HepG2 (cell line): ENCODE measurements around the gene ARMH1. TPM values are rescaled to one million over a fixed set of nuclear protein-coding genes. Genes with fewer than 3 reads are reported as not detected.

Experiments
- ATAC-seq: fragments of 200-7000 bp; cut with Tn5 transposase; 3 replicates; pipeline ENCODE4 v1.9.1; 2020; ENCODE audit warnings: mild to moderate bottlenecking, moderate library complexity
- BruUV-seq: library from RNA; stranded (reverse); fragments of 400-500 nt; replicated peaks from 2 replicates; lab custom pipeline; 2021; lab: Mats Ljungman, UMichigan
- CTCF ChIA-PET: fragments of 300-600 bp; formaldehyde crosslinking; extraction: SDS; loops from one replicate; lab custom pipeline; 2021; ENCODE audit warnings: low total read pairs, inconsistent platforms, low intra/inter-chr PET ratio; lab: Yijun Ruan, JAX
- POLR2A ChIA-PET: fragments of 350-600 bp; sonication (Branson Sonifier 250); formaldehyde crosslinking; loops from one replicate; lab custom pipeline; 2020; ENCODE audit warnings: antibody characterized with exemption, inconsistent platforms; lab: Yijun Ruan, JAX
- DNase-seq: peaks from one replicate; pipeline ENCODE4 v3.0.0-alpha.2; 2015; ENCODE audit warnings: low spot score
- FAIRE-seq: peaks from 3 replicates; lab custom pipeline; 2011; peaks lifted over from hg19 to GRCh38; lab: Jason Lieb, UNC
- H2AFZ ChIP-seq: one replicate; pipeline ENCODE4 v1.6.1; 2011; ENCODE audit warnings: low read length, inconsistent platforms
- H3K27ac ChIP-seq: fragments of 300-600 bp; 3 replicates; pipeline ENCODE4 v1.8.0; 2011; ENCODE audit warnings: mixed run types, mild to moderate bottlenecking, mixed read lengths, low read length, inconsistent platforms; ENCODE audit not compliant: insufficient read depth; ENCODE audit errors: extremely low read length
- H3K27me3 ChIP-seq, 2 experiments: fragments of 200-600 bp in 1 of 2; 2 replicates in 1 of 2; 3 replicates in 1 of 2; pipeline versions ENCODE4 v1.6.0 to v1.8.0; 2011; ENCODE audit warnings: low read length in 2 of 2, mild to moderate bottlenecking in 2 of 2, moderate library complexity in 2 of 2, inconsistent platforms in 1 of 2; ENCODE audit not compliant: insufficient read depth in 2 of 2, control insufficient read depth in 1 of 2
- H3K36me3 ChIP-seq, 2 experiments: fragments of 200-600 bp in 1 of 2; replicated peaks in 1 of 2; 2 replicates in 1 of 2; 3 replicates in 1 of 2; pipeline versions ENCODE4 v1.5.1 to v1.8.0; 2011; ENCODE audit warnings: low read length in 2 of 2, inconsistent platforms in 1 of 2; ENCODE audit not compliant: insufficient read depth in 2 of 2, control insufficient read depth in 1 of 2
- H3K4me1 ChIP-seq: 2 replicates; pipeline ENCODE4 v1.5.1; 2012; ENCODE audit warnings: low read length, inconsistent platforms; ENCODE audit not compliant: insufficient read depth
- H3K4me2 ChIP-seq: 2 replicates; pipeline ENCODE4 v1.6.0; 2011; ENCODE audit warnings: low read depth, low read length, inconsistent platforms
- H3K4me3 ChIP-seq, 3 experiments: fragments of 200-600 bp in 1 of 3; sonication (generic), shearing (Covaris generic) in 1 of 3; replicated peaks in 1 of 3; 2 replicates each; pipeline ENCODE4 v1.5.1; 2011 to 2016; ENCODE audit warnings: low read length in 3 of 3, inconsistent platforms in 2 of 3, low read depth in 2 of 3, mild to moderate bottlenecking in 2 of 3, control low read depth in 1 of 3, mixed read lengths in 1 of 3; ENCODE audit not compliant: insufficient read depth in 1 of 3
- H3K79me2 ChIP-seq: one replicate; pipeline ENCODE4 v1.6.1; 2011; ENCODE audit warnings: low read length, inconsistent platforms; ENCODE audit not compliant: insufficient read depth
- H3K9ac ChIP-seq: 2 replicates; pipeline ENCODE4 v1.6.0; 2011; ENCODE audit warnings: mild to moderate bottlenecking, low read depth, low read length, inconsistent platforms; ENCODE audit not compliant: insufficient read depth
- H3K9me3 ChIP-seq: 2 replicates; pipeline ENCODE4 v1.5.1; 2012; ENCODE audit warnings: mild to moderate bottlenecking, low read length
- H4K20me1 ChIP-seq: 2 replicates; pipeline ENCODE4 v1.6.0; 2011; ENCODE audit warnings: inconsistent platforms, mild to moderate bottlenecking, low read length, moderate library complexity; ENCODE audit not compliant: insufficient read depth
- HOXD1 ChIP-seq: sonication (generic); formaldehyde crosslinking; IDR thresholded peaks from 2 replicates; pipeline ENCODE4 v1.5.0; 2020; ENCODE audit warnings: missing genetic modification reagents
- KDM2A ChIP-seq: sonication (generic); formaldehyde crosslinking; IDR thresholded peaks from 2 replicates; pipeline ENCODE4 v1.4.0; 2020; ENCODE audit warnings: low read depth, missing genetic modification reagents, borderline replicate concordance
- MATR3 ChIP-seq: sonication (generic); formaldehyde crosslinking; IDR thresholded peaks from 2 replicates; pipeline ENCODE4 v1.4.0; 2020; ENCODE audit warnings: missing genetic modification reagents
- MAX ChIP-seq: IDR thresholded peaks from 2 replicates; pipeline ENCODE4 v1.6.1; 2012; ENCODE audit warnings: inconsistent platforms
- MIER3 ChIP-seq: IDR thresholded peaks from 2 replicates; pipeline ENCODE4 v1.6.1; 2016; ENCODE audit warnings: missing compliant biosample characterization, borderline replicate concordance
- PLRG1 ChIP-seq: fragments of 450-650 bp; conservative IDR thresholded peaks from 2 replicates; pipeline ENCODE4 v1.6.1; 2016
- RFXANK ChIP-seq: IDR thresholded peaks from 2 replicates; pipeline ENCODE4 v1.6.1; 2016
- SP140L ChIP-seq: sonication (generic); formaldehyde crosslinking; IDR thresholded peaks from 2 replicates; pipeline ENCODE4 v1.4.0; 2020; ENCODE audit warnings: missing genetic modification reagents, borderline replicate concordance
- ZFP36L2 ChIP-seq: sonication (generic); formaldehyde crosslinking; IDR thresholded peaks from 2 replicates; pipeline ENCODE4 v1.4.0; 2020; ENCODE audit warnings: missing genetic modification reagents
- ZFP91 ChIP-seq: sonication (generic); formaldehyde crosslinking; IDR thresholded peaks from 2 replicates; pipeline ENCODE4 v1.9.0; 2022; ENCODE audit warnings: missing genetic modification reagents, mild to moderate bottlenecking, borderline replicate concordance
- ZNF143 ChIP-seq: sonication (generic); formaldehyde crosslinking; IDR thresholded peaks from 2 replicates; pipeline ENCODE4 v1.4.0; 2020; ENCODE audit warnings: missing genetic modification reagents
- ZNF33A ChIP-seq: sonication (generic); formaldehyde crosslinking; IDR thresholded peaks from 2 replicates; pipeline ENCODE4 v1.5.1; 2020; ENCODE audit warnings: missing genetic modification reagents, mild to moderate bottlenecking, moderate library complexity, borderline replicate concordance
- ZNF557 ChIP-seq: sonication (generic); formaldehyde crosslinking; IDR thresholded peaks from 2 replicates; pipeline ENCODE4 v1.4.0; 2020; ENCODE audit warnings: missing genetic modification reagents
- WGBS: methylation state at CpG from one replicate; pipeline ENCODE4 v1.1.6; 2017; ENCODE audit warnings: low lambda C conversion rate; 5-methylcytosine and 5-hydroxymethylcytosine counted together
- in situ Hi-C: cut with HindIII; loops from 2 replicates; pipeline ENCODE4 v1.10.0; 2017; ENCODE audit warnings: low pct_unique_long_range_greater_than_20kb; ENCODE audit not compliant: extremely low pct_ligation_motif_present
- intact Hi-C: fragments of 100-400 bp; cut with micrococcal nuclease; formaldehyde crosslinking; loops from one replicate; pipeline ENCODE4 v1.10.0; 2022; ENCODE audit not compliant: unreplicated experiment
- polyA plus RNA-seq, 8 experiments: library from polyadenylated mRNA; depleted of rRNA in 3 of 8; stranded (reverse) in 7 of 8; unstranded in 1 of 8; fragments of >200 nt; fragmentation: Illumina TruSeq in 4 of 8; extraction: Trizol in 4 of 8; gene quantifications; 2 replicates each; pipeline versions ENCODE4 v1.2.1 to v1.2.3, GENCODE V29; 2011 to 2016; ENCODE audit warnings: low read depth in 4 of 8, missing spikeins in 1 of 8, mixed read lengths in 1 of 8; ENCODE audit not compliant: insufficient read depth in 1 of 8
- total RNA-seq, 5 experiments: library from RNA; depleted of rRNA; stranded (reverse); fragments of >200 nt; fragmentation: Illumina TruSeq; extraction: Trizol; gene quantifications; 2 replicates each; pipeline ENCODE4 v1.2.3, GENCODE V29; 2016; ENCODE audit warnings: low read depth in 1 of 5

Gene ARMH1
- total and polyA plus RNA-seq, 2 of the 13 experiments (the other 11 are each of a cell fraction or from before 2014, with no cell fraction given) = 0.69 TPM; not detected in 1

- Histone ChIP-seq H3K9me3 (no peaks in the 10 kb centered on the region), H3K4me3 (no peak overlapping the region), H3K4me1 (peaks cover 52% of the 10 kb centered on the region), H3K79me2 (peaks cover 2% of the 10 kb centered on the region), H3K4me2 (no peak overlapping the region), H3K36me3 (peaks cover 0 to 7% of the 10 kb centered on the region in 2 experiments; a peak in 1 of 5 replicates), H2AFZ (no peak overlapping the region), H3K27me3 (no peaks in the 10 kb centered on the region), H4K20me1 (no peaks in the 10 kb centered on the region), H3K9ac (no peak overlapping the region), H3K27ac (no peak overlapping the region)
- in situ Hi-C loops = no loop called here
- WGBS = 80% methylated on average over 5 of the region's 5 CpGs
- no peak for DNase-seq
- ATAC-seq = no peak
- TF ChIP-seq KDM2A (CRISPR knock-in tag) (no peak), ZFP36L2 (no peak), SP140L (CRISPR knock-in tag) (no peak), ZNF143 (CRISPR knock-in tag) (no peak), ZFP91 (no peak), MIER3 (no peak), PLRG1 (no peak), RFXANK (CRISPR knock-in tag) (no peak), ZNF557 (CRISPR knock-in tag) (no peak), MATR3 (CRISPR knock-in tag) (no peak), MAX (no peak), HOXD1 (CRISPR knock-in tag) (no peak), ZNF33A (CRISPR knock-in tag) (no peak)
- ChIA-PET POLR2A (interaction anchor here (1.4 to 1.6 kb wide), 2 partner anchors 11 kb away, joined by 3 to 7 read pairs; partner anchors contain the start of genes ARMH1 and TMEM53), CTCF (no interaction called here)
- BruUV-seq = no TSS peak
- intact Hi-C loops = no loop called here
- FAIRE-seq = no peak
Observed at GRCh38 chr1:44663417-44663816, 11.1 kb upstream of the ARMH1 start.
